Smooth muscle cell (in vitro differentiated cells): Measurements from ENCODE around the gene HM13. TPM values are rescaled to one million over a fixed set of nuclear protein-coding genes. Genes with fewer than 3 reads are reported as not detected.

Source experiments
- DNase-seq: peaks from one replicate; lab custom pipeline; 2025; ENCODE audit not compliant: unreplicated experiment; lab: John Stamatoyannopoulos, UW
- H2AFZ ChIP-seq: fragments of 200-600 bp; sonication (generic); 2 replicates; pipeline ENCODE4 v1.6.0; 2016; ENCODE audit warnings: antibody characterized with exemption, low read depth, mild to moderate bottlenecking
- H3F3A ChIP-seq: fragments of 200-600 bp; sonication (generic); 2 replicates; pipeline ENCODE4 v1.6.0; 2017; ENCODE audit warnings: antibody characterized with exemption, low read depth
- H3K27ac ChIP-seq: fragments of 200-600 bp; sonication (generic); 2 replicates; pipeline ENCODE4 v1.5.1; 2016; ENCODE audit warnings: low read depth, mild to moderate bottlenecking
- H3K27me3 ChIP-seq: fragments of 200-600 bp; sonication (generic); 2 replicates; pipeline ENCODE4 v1.6.1; 2016; ENCODE audit warnings: low read depth, mild to moderate bottlenecking
- H3K36me3 ChIP-seq: fragments of 200-600 bp; sonication (generic); 2 replicates; pipeline ENCODE4 v1.5.1; 2016; ENCODE audit warnings: low read depth
- H3K4me1 ChIP-seq: fragments of 200-600 bp; sonication (generic); 2 replicates; pipeline ENCODE4 v1.5.1; 2016; ENCODE audit warnings: low read depth
- H3K4me2 ChIP-seq: fragments of 200-600 bp; sonication (generic); 2 replicates; pipeline ENCODE4 v1.6.0; 2016; ENCODE audit warnings: mild to moderate bottlenecking
- H3K4me3 ChIP-seq: fragments of 200-600 bp; sonication (generic); 2 replicates; pipeline ENCODE4 v1.5.1; 2016; ENCODE audit warnings: mild to moderate bottlenecking
- H3K79me2 ChIP-seq: fragments of 200-600 bp; sonication (generic); 2 replicates; pipeline ENCODE4 v1.6.0; 2016; ENCODE audit warnings: low read depth, mild to moderate bottlenecking
- H3K9ac ChIP-seq: fragments of 200-600 bp; sonication (generic); 2 replicates; pipeline ENCODE4 v1.6.0; 2016; ENCODE audit warnings: low read depth
- H3K9me3 ChIP-seq: fragments of 200-600 bp; sonication (generic); replicated peaks from 2 replicates; pipeline ENCODE4 v1.5.1; 2016; ENCODE audit warnings: low read depth
- H4K20me1 ChIP-seq: fragments of 200-600 bp; sonication (generic); 2 replicates; pipeline ENCODE4 v1.6.0; 2016; ENCODE audit warnings: low read depth
- CTCF ChIP-seq: fragments of 200-600 bp; sonication (generic); IDR thresholded peaks from 2 replicates; pipeline ENCODE4 v1.5.1; 2017; ENCODE audit warnings: borderline replicate concordance, mild to moderate bottlenecking, antibody characterized with exemption; ENCODE audit not compliant: insufficient read depth, poor library complexity, severe bottlenecking
- WGBS: methylation state at CpG from one replicate; pipeline ENCODE4 v1.1.7; 2016; ENCODE audit warnings: low lambda C conversion rate; 5-methylcytosine and 5-hydroxymethylcytosine counted together
- polyA plus RNA-seq: library from polyadenylated mRNA; unstranded; fragments of >200 nt; fragmentation: Nextera tagmentation; extraction: Ambion mirVana; gene quantifications from 2 replicates; pipeline ENCODE4 v1.2.1, GENCODE V29; 2016
- total RNA-seq: library from RNA; depleted of rRNA; stranded (reverse); fragments of >200 nt; gene quantifications from 2 replicates; pipeline ENCODE4 v1.2.3, GENCODE V29; 2014

The HM13 gene
- total and polyA plus RNA-seq, 2 experiments from 2014 or later: 210 to 336 TPM

- no peak for DNase-seq
- Histone ChIP-seq H2AFZ (no peak overlapping the region), H3K79me2 (no peaks in the 10 kb centered on the region), H3F3A (peaks cover 31% of the 10 kb centered on the region), H3K36me3 (no peaks in the 10 kb centered on the region), H3K9ac (no peak overlapping the region), H3K4me1 (peaks cover 1% of the 10 kb centered on the region), H3K27me3 (no peaks in the 10 kb centered on the region), H3K27ac (peak overlapping the region; percentile 31), H3K4me3 (no peak overlapping the region), H3K4me2 (no peak overlapping the region), H4K20me1 (no peaks in the 10 kb centered on the region), H3K9me3 (no peaks in the 10 kb centered on the region)
- no peak for TF ChIP-seq CTCF
- 63% methylated on average over 7 of the region's 7 CpGs for WGBS
Observed at GRCh38 chr20:31590717-31591225, 76.5 kb downstream of the HM13 start.

GRCh38 chr20:31593221-31594001 is 79.2 kb downstream of the HM13 start:
- no peak for DNase-seq
- TF ChIP-seq CTCF: no peak
- no peaks in the 10 kb centered on the region for H3K4me1 ChIP-seq
- H3K36me3 ChIP-seq: no peaks in the 10 kb centered on the region
- peaks cover 47% of the 10 kb centered on the region for H3F3A ChIP-seq
- H4K20me1 ChIP-seq: no peaks in the 10 kb centered on the region
- H3K9ac ChIP-seq: no peak overlapping the region
- H2AFZ ChIP-seq: no peak overlapping the region
- WGBS: 64% methylated on average over 11 of the region's 11 CpGs
- H3K4me3 ChIP-seq: no peak overlapping the region
- H3K4me2 ChIP-seq: no peak overlapping the region
- no peaks in the 10 kb centered on the region for H3K27me3 ChIP-seq
- no peaks in the 10 kb centered on the region for H3K9me3 ChIP-seq
- peak overlapping the region; percentile 85 for H3K27ac ChIP-seq
- no peaks in the 10 kb centered on the region for H3K79me2 ChIP-seq

DNA sequence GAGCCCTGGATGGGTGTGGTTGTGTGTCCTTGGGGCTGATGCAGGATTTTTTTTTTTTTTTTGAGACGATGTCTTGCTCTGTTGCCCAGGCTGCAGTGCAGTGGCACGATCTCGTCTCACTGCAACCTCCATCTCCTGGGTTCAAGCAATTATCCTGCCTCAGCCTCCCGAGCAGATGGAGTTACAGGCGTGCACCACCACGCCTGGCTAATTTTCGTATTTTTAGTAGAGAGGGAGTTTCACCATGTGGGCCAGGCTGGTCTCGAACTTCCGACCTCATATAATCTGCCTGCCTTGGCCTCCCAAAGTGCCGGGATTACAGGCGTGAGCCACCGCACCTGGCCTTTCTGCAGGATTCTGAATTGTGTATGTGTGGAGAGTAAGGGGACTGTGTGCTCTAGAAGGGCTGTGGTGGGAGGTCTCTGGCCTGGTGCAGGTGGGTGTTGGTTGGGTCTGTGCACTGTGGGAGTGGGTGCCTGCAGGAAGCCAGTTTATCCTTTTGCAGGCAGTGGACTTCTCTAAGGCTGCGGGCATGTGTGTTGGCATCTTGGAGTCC is 79.8 kb downstream of the HM13 start:
- TF ChIP-seq CTCF: no peak
- no peak overlapping the region for H3K4me3 ChIP-seq
- no peak overlapping the region for H3K4me2 ChIP-seq
- H3K4me1 ChIP-seq: no peaks in the 10 kb centered on the region
- DNase-seq: no peak
- H3K9me3 ChIP-seq: no peaks in the 10 kb centered on the region
- no peaks in the 10 kb centered on the region for H3K36me3 ChIP-seq
- H2AFZ ChIP-seq: no peak overlapping the region
- H3K27ac ChIP-seq: peak overlapping the region; percentile 85
- no peaks in the 10 kb centered on the region for H3K27me3 ChIP-seq
- H3F3A ChIP-seq: peaks cover 50% of the 10 kb centered on the region
- H4K20me1 ChIP-seq: no peaks in the 10 kb centered on the region
- no peaks in the 10 kb centered on the region for H3K79me2 ChIP-seq
- WGBS: 91% methylated on average over 13 of the region's 13 CpGs
- H3K9ac ChIP-seq: no peak overlapping the region
